ENCODE data around the gene DDX1. TPM values are rescaled to one million over a fixed set of nuclear protein-coding genes. Genes with fewer than 3 reads are reported as not detected.

The DDX1 gene
- total RNA-seq, 4 donors from 2014 or later = 63.0 to 85.6 (median 75.2) TPM

GRCh38 chr2:15668611-15669305 is 77.1 kb downstream of the DDX1 start:
- Histone ChIP-seq H3K9me3 (no peaks in the 10 kb centered on the region), H3K27me3 (no peaks in the 10 kb centered on the region), H3K27ac (peak overlapping the region; percentile 28 to 53 (median 29)), H3K4me1 (peaks cover 13 to 29% of the 10 kb centered on the region in 2 donors), H3K36me3 (no peaks in the 10 kb centered on the region), H3K4me3 (replicated peaks in 1 of 3) (no peak overlapping the region)
- intact Hi-C loops (cut with DNase I) = no loop called here
- WGBS, 2 donors = 35 to 38% methylated on average over 10 of the region's 10 CpGs
- DNase-seq = no peak
- TF ChIP-seq CTCF (IDR thresholded peaks at IDR 0.05) (no peak), POLR2A (IDR thresholded peaks at IDR 0.05) (no peak)

- Histone ChIP-seq H3K27ac (peak overlapping the region in 1 of 3 donors; percentile 53), H3K9me3 (no peaks in the 10 kb centered on the region), H3K27me3 (no peaks in the 10 kb centered on the region), H3K36me3 (no peaks in the 10 kb centered on the region), H3K4me3 (replicated peaks in 1 of 3) (no peak overlapping the region), H3K4me1 (peaks cover 20 to 36% of the 10 kb centered on the region in 2 donors)
- intact Hi-C loops (cut with DNase I) = no loop called here
- DNase-seq = no peak
- WGBS, 2 donors = 87 to 89% methylated on average over 6 of the region's 6 CpGs
- TF ChIP-seq POLR2A (IDR thresholded peaks at IDR 0.05) (no peak), CTCF (IDR thresholded peaks at IDR 0.05) (no peak)
Measured at GRCh38 chr2:15669375-15669910, 77.8 kb downstream of the DDX1 start.

GRCh38 chr2:15670469-15670868 is 78.8 kb downstream of the DDX1 start:
- TF ChIP-seq POLR2A (IDR thresholded peaks at IDR 0.05) (no peak), CTCF (IDR thresholded peaks at IDR 0.05) (no peak)
- Histone ChIP-seq H3K27ac (no peak overlapping the region), H3K36me3 (no peaks in the 10 kb centered on the region), H3K27me3 (no peaks in the 10 kb centered on the region), H3K4me3 (replicated peaks in 1 of 3) (no peak overlapping the region), H3K9me3 (no peaks in the 10 kb centered on the region), H3K4me1 (peaks cover 25 to 42% of the 10 kb centered on the region in 2 donors)
- 86 to 95% methylated on average over 1 of the region's 1 CpG for WGBS, 2 donors
- DNase-seq = no peak
- intact Hi-C loops (cut with DNase I) = no loop called here

GRCh38 chr2:15670981-15671380 is 79.3 kb downstream of the DDX1 start:
- Histone ChIP-seq H3K4me3 (replicated peaks in 1 of 3) (no peak overlapping the region), H3K27ac (no peak overlapping the region), H3K36me3 (no peaks in the 10 kb centered on the region), H3K9me3 (no peaks in the 10 kb centered on the region), H3K27me3 (no peaks in the 10 kb centered on the region), H3K4me1 (peaks cover 25 to 42% of the 10 kb centered on the region in 2 donors)
- TF ChIP-seq POLR2A (IDR thresholded peaks at IDR 0.05) (no peak), CTCF (IDR thresholded peaks at IDR 0.05) (no peak)
- WGBS, 2 donors = 56 to 81% methylated on average over 2 of the region's 2 CpGs
- no peak for DNase-seq
- intact Hi-C loops (cut with DNase I) = no loop called here

GRCh38 chr2:15671409-15671808 is 79.7 kb downstream of the DDX1 start:
- Histone ChIP-seq H3K27ac (no peak overlapping the region), H3K9me3 (no peaks in the 10 kb centered on the region), H3K27me3 (no peaks in the 10 kb centered on the region), H3K4me3 (replicated peaks in 1 of 3) (no peak overlapping the region), H3K36me3 (no peaks in the 10 kb centered on the region), H3K4me1 (peaks cover 25 to 41% of the 10 kb centered on the region in 2 donors)
- intact Hi-C loops (cut with DNase I) = no loop called here
- no peak for DNase-seq
- TF ChIP-seq POLR2A (IDR thresholded peaks at IDR 0.05) (no peak), CTCF (IDR thresholded peaks at IDR 0.05) (no peak)
